GM12892 (cell line): ENCODE measurements around the gene TMEM127.

Experiments
- POLR2AphosphoS5 ChIP-seq: IDR thresholded peaks from 2 replicates; pipeline ENCODE4 v1.6.1; 2011; ENCODE audit warnings: low read depth, low read length, control low read depth
- TAF1 ChIP-seq: IDR thresholded peaks from 2 replicates; pipeline ENCODE4 v1.6.1; 2011; ENCODE audit warnings: low read depth, mild to moderate bottlenecking, control low read depth, low read length, borderline replicate concordance

DNA sequence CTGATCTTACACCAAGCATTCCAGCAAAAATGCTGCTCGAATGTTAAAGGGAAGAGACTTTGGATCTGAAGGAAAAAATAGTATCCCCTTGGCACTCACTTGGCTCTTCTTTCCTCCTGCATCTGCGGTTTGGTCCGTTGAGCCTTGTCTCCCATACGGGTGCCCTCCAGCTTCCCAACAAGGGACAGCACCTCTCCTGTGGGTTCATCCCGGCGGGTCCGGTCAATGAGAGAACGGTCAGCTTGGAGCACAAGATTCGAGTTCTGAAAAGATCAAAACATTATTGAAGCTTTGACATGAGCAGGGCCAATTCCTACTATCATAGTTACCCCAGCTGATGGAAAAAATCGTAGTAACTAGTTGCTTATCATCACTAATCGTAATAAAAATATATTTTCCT lies 38.8 kb upstream of the TMEM127 start:
- no peak for TF ChIP-seq TAF1
- TF ChIP-seq POLR2AphosphoS5, result no peak
